PC-3 (cell line): ENCODE measurements around the gene POLD2. TPM values are rescaled to one million over a fixed set of nuclear protein-coding genes. Genes with fewer than 3 reads are reported as not detected.

ENCODE experiments used
- ATAC-seq: fragments of 200-7000 bp; cut with Tn5 transposase; 2 replicates; pipeline ENCODE4 v1.9.1; 2020; ENCODE audit warnings: mild to moderate bottlenecking, moderate library complexity
- BruUV-seq: library from RNA; stranded (reverse); fragments of 400-500 nt; replicated peaks from 2 replicates; lab custom pipeline; 2021; lab: Mats Ljungman, UMichigan
- CTCF ChIA-PET: fragments of 300-600 bp; sonication (Branson Sonifier 250); formaldehyde crosslinking; loops from one replicate; lab custom pipeline; 2022; ENCODE audit warnings: antibody characterized with exemption; lab: Charles Lee
- POLR2A ChIA-PET: fragments of 300-600 bp; sonication (Branson Sonifier 250); formaldehyde crosslinking; loops from one replicate; lab custom pipeline; 2022; ENCODE audit warnings: antibody characterized with exemption; ENCODE audit not compliant: unreplicated experiment; lab: Charles Lee
- DNase-seq: peaks from one replicate; pipeline ENCODE4 v3.0.0-alpha.2; 2015
- H2AFZ ChIP-seq: fragments of 300-600 bp; sonication (generic); 2 replicates; pipeline ENCODE4 v1.6.0; 2016; ENCODE audit warnings: antibody characterized with exemption, low read length
- H3F3A ChIP-seq: fragments of 300-600 bp; sonication (generic); one replicate; pipeline ENCODE4 v1.6.0; 2017; ENCODE audit warnings: antibody characterized with exemption, low read length, control low read depth, mild to moderate bottlenecking; ENCODE audit not compliant: unreplicated experiment
- H3K27ac ChIP-seq: fragments of 300-600 bp; sonication (generic); 2 replicates; pipeline ENCODE4 v1.5.1; 2016; ENCODE audit warnings: mild to moderate bottlenecking, low read length
- H3K27me3 ChIP-seq: fragments of 300-600 bp; sonication (generic); 2 replicates; pipeline ENCODE4 v1.6.1; 2016; ENCODE audit warnings: low read length, mixed read lengths
- H3K36me3 ChIP-seq: fragments of 300-600 bp; sonication (generic); 2 replicates; pipeline ENCODE4 v1.6.1; 2016; ENCODE audit warnings: low read depth, mixed run types, low read length, mixed read lengths
- H3K4me1 ChIP-seq: fragments of 300-600 bp; sonication (generic); 2 replicates; pipeline ENCODE4 v1.5.1; 2016; ENCODE audit warnings: low read length; ENCODE audit not compliant: insufficient read depth
- H3K4me2 ChIP-seq: fragments of 300-600 bp; sonication (generic); 2 replicates; pipeline ENCODE4 v1.6.0; 2016; ENCODE audit warnings: low read length
- H3K4me3 ChIP-seq: fragments of 300-600 bp; sonication (generic); 2 replicates; pipeline ENCODE4 v1.5.1; 2016; ENCODE audit warnings: mild to moderate bottlenecking, low read length, mixed read lengths
- H3K79me2 ChIP-seq: fragments of 300-600 bp; sonication (generic); 2 replicates; pipeline ENCODE4 v1.6.1; 2017; ENCODE audit warnings: low read length, mixed read lengths
- H3K9ac ChIP-seq: fragments of 300-600 bp; sonication (generic); 2 replicates; pipeline ENCODE4 v1.6.0; 2016; ENCODE audit warnings: mild to moderate bottlenecking, low read length
- H3K9me2 ChIP-seq: fragments of 300-600 bp; sonication (generic); replicated peaks from 2 replicates; pipeline ENCODE4 v1.6.1; 2016; ENCODE audit warnings: mixed run types, low read length, mixed read lengths
- H3K9me3 ChIP-seq: fragments of 300-600 bp; sonication (generic); 2 replicates; pipeline ENCODE4 v1.6.1; 2016; ENCODE audit warnings: low read length, mixed read lengths
- H4K20me1 ChIP-seq: fragments of 300-600 bp; sonication (generic); 2 replicates; pipeline ENCODE4 v1.6.1; 2016; ENCODE audit warnings: low read length, mixed read lengths
- EZH2 ChIP-seq: fragments of 300-600 bp; sonication (generic); IDR thresholded peaks from one replicate; pipeline ENCODE4 v1.6.1; 2017; ENCODE audit warnings: antibody characterized with exemption, mild to moderate bottlenecking, low read length; ENCODE audit not compliant: unreplicated experiment
- EZH2phosphoT487 ChIP-seq: fragments of 300-600 bp; sonication (generic); IDR thresholded peaks from 2 replicates; pipeline ENCODE4 v1.6.1; 2018; ENCODE audit warnings: mild to moderate bottlenecking, antibody characterized with exemption, low read length, borderline replicate concordance
- intact Hi-C: fragments of 100-400 bp; cut with micrococcal nuclease; formaldehyde crosslinking; loops from 2 replicates; pipeline ENCODE4 v1.9.0; 2023
- total RNA-seq: library from RNA; depleted of rRNA; stranded (reverse); fragments of >200 nt; gene quantifications from 2 replicates; pipeline ENCODE4 v1.2.3, GENCODE V29; 2014
- TF ChIP-seq, protein P1 (sequence below): fragments of 300-600 bp; sonication (generic); conservative IDR thresholded peaks from 2 replicates; pipeline ENCODE4 v1.5.1; 2017; ENCODE audit warnings: antibody characterized with exemption, low read depth, mild to moderate bottlenecking, low read length

Gene POLD2
- total RNA-seq, 1 experiment from 2014 or later, result 224 TPM

DNA sequence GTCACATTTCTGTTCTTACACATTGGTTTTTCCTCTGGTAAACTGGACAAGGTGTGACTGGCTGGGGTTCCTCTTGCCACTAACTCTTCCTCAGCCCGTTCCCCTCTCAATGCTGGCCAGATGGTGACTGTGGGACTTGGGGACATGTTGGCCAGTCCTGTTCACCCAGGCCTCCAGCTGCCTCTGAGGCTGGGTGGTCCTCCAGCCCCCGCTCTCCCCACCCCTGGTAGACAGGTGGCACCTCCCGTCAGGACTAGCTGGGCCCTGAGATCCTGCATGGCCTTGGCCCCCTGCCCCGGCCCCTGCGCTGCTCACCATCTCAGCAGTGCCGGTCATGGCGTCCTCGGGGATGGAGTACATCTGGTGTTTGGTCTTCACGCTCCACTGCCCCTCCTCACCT is 28.6 kb upstream of the POLD2 start:
- H3K79me2 ChIP-seq, result no peaks in the 10 kb centered on the region
- H3K9me3 ChIP-seq, result no peaks in the 10 kb centered on the region
- no peak for ATAC-seq
- ChIA-PET CTCF (no interaction called here), POLR2A (no interaction called here)
- H3K4me1 ChIP-seq, result no peaks in the 10 kb centered on the region
- no peak overlapping the region for H3K4me3 ChIP-seq
- H4K20me1 ChIP-seq, result no peaks in the 10 kb centered on the region
- no peaks in the 10 kb centered on the region for H3K27me3 ChIP-seq
- H3K9me2 ChIP-seq, result no peaks in the 10 kb centered on the region
- no peaks in the 10 kb centered on the region for H3K36me3 ChIP-seq
- intact Hi-C loops, result no loop called here
- no TSS peak for BruUV-seq
- H3K27ac ChIP-seq, result no peak overlapping the region
- H2AFZ ChIP-seq, result no peak overlapping the region
- no peaks in the 10 kb centered on the region for H3F3A ChIP-seq
- TF ChIP-seq EZH2 (no peak), EZH2phosphoT487 (no peak)
- TF ChIP-seq, protein P1, sequence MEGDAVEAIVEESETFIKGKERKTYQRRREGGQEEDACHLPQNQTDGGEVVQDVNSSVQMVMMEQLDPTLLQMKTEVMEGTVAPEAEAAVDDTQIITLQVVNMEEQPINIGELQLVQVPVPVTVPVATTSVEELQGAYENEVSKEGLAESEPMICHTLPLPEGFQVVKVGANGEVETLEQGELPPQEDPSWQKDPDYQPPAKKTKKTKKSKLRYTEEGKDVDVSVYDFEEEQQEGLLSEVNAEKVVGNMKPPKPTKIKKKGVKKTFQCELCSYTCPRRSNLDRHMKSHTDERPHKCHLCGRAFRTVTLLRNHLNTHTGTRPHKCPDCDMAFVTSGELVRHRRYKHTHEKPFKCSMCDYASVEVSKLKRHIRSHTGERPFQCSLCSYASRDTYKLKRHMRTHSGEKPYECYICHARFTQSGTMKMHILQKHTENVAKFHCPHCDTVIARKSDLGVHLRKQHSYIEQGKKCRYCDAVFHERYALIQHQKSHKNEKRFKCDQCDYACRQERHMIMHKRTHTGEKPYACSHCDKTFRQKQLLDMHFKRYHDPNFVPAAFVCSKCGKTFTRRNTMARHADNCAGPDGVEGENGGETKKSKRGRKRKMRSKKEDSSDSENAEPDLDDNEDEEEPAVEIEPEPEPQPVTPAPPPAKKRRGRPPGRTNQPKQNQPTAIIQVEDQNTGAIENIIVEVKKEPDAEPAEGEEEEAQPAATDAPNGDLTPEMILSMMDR, result no peak
- no peak overlapping the region for H3K4me2 ChIP-seq
- DNase-seq, result no peak
- H3K9ac ChIP-seq, result no peak overlapping the region

DNA sequence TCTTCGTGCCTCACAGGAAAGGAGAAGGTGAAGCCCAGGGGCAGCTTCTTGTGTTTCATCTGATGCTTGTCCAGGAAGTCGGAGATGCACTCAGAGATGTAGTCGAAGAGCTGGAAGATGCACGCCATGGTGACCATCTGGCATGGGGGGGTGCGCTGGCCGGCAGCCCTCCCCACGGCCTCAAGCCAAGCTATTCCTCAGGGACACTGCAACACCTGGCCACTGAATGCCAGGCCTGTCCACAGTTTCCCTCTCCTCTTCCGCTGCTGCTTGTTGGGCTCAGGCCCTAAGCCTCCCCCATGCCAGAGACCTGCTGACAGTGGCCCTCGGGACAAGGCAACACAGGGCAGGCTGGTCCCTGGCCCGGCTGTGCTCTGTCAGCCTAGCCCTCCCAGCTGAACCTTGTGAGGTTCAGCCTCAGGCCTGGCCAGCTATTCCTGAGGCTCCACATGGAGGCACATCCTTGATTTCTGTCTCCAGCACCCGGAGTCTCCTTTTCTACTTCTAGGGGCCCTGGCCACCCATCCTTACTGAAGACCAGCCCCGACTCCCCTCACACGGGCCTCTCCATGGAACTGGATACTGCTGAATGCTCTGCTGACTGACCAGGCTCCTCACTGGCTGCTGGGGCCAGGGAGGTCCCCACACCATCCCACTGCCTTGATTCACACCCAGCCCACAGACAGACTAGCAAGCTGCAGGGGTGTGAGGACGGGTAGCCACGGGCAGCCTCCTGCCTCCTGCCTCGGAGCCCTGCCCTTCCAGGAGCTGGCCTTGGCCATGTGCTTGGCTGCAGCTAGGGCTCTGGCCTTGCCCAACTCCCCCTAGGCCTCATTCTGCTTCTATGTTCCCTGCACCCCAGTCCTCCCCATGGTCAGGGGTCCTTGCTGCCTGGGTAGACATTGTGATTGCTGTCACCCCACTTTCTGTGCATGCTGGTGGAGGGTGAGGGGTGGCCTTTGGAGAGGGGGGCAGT is 27.9 kb upstream of the POLD2 start:
- CTCF ChIA-PET, result no interaction called here
- intact Hi-C loops, result no loop called here
- no peaks in the 10 kb centered on the region for H3K9me2 ChIP-seq
- no peaks in the 10 kb centered on the region for H3K9me3 ChIP-seq
- BruUV-seq, result no TSS peak
- no peak overlapping the region for H3K27ac ChIP-seq
- H3K27me3 ChIP-seq, result no peaks in the 10 kb centered on the region
- no peaks in the 10 kb centered on the region for H3K4me1 ChIP-seq
- no peaks in the 10 kb centered on the region for H4K20me1 ChIP-seq
- H3K4me2 ChIP-seq, result no peak overlapping the region
- H2AFZ ChIP-seq, result no peak overlapping the region
- no peak overlapping the region for H3K9ac ChIP-seq
- no peaks in the 10 kb centered on the region for H3K79me2 ChIP-seq
- TF ChIP-seq EZH2phosphoT487 (no peak), EZH2 (no peak)
- TF ChIP-seq, protein P1, result no peak
- DNase-seq, result no peak
- H3K36me3 ChIP-seq, result no peaks in the 10 kb centered on the region
- no peak overlapping the region for H3K4me3 ChIP-seq
- H3F3A ChIP-seq, result no peaks in the 10 kb centered on the region
- ATAC-seq, result no peak
- POLR2A ChIA-PET, result no interaction called here

DNA sequence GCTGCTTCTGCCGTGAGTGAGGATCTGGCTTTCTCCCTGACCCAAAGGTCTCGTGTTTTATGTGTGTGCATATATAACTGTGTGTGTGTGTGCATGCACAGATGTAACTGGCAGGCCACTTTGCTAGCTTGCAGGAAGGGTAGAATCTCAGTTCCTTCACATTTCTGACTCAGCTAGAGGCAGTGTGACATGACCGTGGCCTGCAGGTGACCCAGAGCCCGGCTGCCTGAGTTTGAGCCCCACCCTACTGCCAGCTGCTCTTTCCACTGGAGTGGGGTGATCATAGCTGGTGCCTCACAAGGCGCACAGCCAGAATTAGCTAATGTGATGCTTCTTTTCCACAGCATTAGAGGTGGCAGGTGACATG is 27.1 kb upstream of the POLD2 start:
- no TSS peak for BruUV-seq
- no peaks in the 10 kb centered on the region for H3K36me3 ChIP-seq
- H3K27ac ChIP-seq, result no peak overlapping the region
- intact Hi-C loops, result no loop called here
- POLR2A ChIA-PET, result no interaction called here
- ATAC-seq (peak; percentile 13; the same call in 1 of the 2 replicates), DNase-seq (no peak)
- no peak overlapping the region for H3K4me2 ChIP-seq
- no peak overlapping the region for H3K4me3 ChIP-seq
- H3K9me3 ChIP-seq, result no peaks in the 10 kb centered on the region
- H3F3A ChIP-seq, result no peaks in the 10 kb centered on the region
- H3K9me2 ChIP-seq, result no peaks in the 10 kb centered on the region
- H3K4me1 ChIP-seq, result no peaks in the 10 kb centered on the region
- no peaks in the 10 kb centered on the region for H4K20me1 ChIP-seq
- no peak overlapping the region for H3K9ac ChIP-seq
- CTCF ChIA-PET, result no interaction called here
- no peak overlapping the region for H2AFZ ChIP-seq
- H3K27me3 ChIP-seq, result no peaks in the 10 kb centered on the region
- no peaks in the 10 kb centered on the region for H3K79me2 ChIP-seq
- TF ChIP-seq EZH2phosphoT487, result no peak
- no peak for TF ChIP-seq EZH2
- TF ChIP-seq, protein P1, result no peak
